ENCODE results near the gene CFH.
"Not testable (repeated sequence)": the region's sequence is repeated elsewhere in the genome, so short reads cannot be mapped to it uniquely, and the experiment has no call there.

Gene CFH

DNA sequence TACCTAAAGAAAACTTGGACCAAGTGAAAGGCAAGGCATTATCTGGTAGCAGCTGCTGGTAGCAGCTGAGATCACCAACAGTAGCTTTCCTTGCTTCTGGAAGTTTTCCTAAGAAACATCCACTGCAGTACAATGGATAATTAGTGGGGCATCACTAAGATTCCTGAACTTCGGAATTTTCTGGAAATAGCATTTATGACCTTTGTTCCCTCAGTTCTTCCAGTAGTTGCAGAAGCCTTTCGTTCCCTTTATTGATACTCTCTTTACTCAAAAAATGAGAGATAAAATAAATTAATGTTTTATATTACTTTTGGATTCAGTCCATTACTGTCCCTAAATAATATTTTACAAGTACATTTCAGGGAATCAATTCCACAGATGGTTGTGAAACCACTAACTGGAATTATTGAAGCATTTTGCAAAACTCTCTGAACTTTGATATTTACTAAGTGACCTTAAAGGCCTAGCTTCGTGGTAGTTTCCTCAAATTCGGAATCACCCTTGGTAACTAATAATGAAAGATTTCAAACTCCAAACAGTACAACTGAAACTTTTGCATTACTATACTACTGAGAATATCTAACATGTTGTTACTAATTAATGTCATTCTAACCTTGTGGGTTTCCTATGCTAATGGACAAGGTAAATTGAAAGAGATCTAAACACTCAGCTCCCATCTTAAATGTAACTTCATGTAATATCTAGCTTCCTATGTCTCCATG lies 113.3 kb downstream of the CFH start:
- DNase-seq (ENCODE audit: low read depth), result not testable (repeated sequence)

DNA sequence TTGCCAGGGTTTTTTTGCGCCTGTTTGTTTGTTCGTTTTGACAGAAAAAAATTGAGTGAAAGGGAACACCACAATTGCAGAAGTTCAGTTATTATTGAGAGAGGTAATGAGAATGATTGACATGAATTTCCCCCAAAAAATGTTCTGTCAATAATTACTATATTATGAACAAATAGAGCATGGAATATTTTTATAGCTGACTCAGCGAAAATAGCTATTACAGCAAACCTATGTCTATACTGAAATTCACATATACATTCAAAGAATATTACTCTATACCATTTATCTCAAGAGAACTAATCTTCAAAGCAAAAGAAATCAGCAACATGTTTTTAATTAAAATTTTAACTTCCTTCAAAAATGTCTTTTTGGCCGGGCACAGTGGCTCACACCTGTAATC lies 118.0 kb downstream of the CFH start:
- DNase-seq (ENCODE audit: low read depth), result not testable (repeated sequence)

DNA sequence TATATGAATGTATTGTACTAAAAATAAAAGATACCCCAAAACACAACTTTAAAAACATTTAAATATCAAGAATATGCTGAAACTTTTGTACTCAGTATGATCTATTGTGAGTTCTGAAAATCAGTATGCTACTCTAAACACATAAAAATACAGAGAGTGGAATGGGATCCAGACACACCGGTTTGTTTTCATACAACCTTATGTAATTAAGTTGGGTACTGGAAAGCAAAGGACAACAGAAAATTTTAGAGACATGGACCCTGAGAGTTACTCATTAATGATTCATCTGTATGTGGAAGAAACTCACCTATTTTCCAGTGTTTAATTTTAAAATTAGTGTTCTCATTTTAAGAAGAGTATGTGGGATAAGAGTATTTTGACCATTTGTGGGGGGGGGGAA lies 121.9 kb downstream of the CFH start:
- DNase-seq (ENCODE audit: low read depth), result no peak

DNA sequence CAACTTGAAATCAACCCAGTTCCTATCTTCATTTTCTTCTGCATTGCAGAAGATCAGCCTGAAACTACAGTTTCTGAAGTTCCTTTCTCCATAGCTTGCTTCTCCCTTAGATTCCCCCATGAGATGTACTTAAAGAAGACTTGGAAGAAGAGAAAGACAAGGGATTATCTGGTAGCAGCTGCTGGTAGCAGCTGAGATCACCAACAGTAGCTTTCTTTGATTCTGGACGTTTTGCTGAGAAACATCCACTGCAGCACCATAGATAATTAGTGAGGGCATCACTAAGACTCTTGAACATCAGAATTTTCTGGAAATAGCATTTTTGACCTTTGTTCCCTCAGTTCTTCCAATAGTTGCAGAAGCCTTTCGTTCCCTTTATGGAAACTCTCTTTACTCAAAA lies 122.3 kb downstream of the CFH start:
- DNase-seq (ENCODE audit: low read depth), result no peak

DNA sequence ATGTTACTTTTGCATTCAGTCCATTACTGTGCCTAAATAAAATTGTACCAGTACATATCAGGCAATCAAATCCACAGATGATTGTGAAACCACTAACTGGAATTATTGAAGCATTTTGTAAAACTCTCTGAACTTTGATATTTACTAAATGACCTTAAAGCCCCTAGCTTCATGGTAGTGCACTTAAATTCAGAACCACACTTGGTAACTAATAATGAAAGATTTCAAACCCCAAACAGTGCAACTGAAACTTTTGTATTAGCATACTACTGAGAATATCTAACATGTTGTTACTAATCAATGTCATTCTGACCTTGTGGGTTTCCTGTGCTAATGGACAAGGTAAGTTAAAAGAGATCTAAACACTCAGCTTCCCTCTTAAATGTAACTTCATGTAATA lies 122.8 kb downstream of the CFH start, which contains the start of gene CFHR3:
CFHR3 (plus strand) TSS at position 238 of the 400 bp plus-strand sequence; CDS start at position 285, 47 bp downstream.
- no peak for DNase-seq (ENCODE audit: low read depth)

DNA sequence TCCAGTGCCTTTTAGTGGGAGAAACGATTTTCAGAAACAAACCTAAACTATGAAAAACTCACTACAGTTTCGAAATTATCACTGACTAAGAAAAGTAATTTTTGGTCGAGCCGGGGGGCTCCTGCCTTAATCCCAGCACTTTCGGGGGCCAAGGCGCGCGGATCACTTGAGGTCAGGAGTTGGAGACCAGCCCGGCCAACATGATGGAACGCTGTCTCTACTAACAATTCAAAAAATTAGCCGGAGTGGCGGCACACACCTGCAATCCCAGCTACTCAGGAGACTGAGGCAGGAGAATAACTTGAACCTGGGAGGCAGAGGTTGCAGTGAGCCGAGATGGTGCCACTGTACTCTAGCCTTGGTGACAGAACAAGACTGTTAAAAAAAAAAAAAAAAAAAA lies 125.8 kb downstream of the CFH start:
- no peak for DNase-seq (ENCODE audit: low read depth)

DNA sequence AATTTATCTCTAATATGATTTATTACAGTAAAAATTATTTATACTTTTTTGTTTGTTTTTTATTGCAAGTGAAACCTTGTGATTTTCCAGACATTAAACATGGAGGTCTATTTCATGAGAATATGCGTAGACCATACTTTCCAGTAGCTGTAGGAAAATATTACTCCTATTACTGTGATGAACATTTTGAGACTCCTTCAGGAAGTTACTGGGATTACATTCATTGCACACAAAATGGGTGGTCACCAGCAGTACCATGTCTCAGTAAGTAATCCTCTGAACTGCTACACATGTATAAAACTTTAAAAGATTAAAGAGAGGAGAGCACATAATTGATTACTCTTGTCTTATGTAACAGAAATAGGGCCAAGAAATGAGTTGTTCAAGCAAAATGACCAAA lies 127.2 kb downstream of the CFH start:
- no peak for DNase-seq (ENCODE audit: low read depth)

DNA sequence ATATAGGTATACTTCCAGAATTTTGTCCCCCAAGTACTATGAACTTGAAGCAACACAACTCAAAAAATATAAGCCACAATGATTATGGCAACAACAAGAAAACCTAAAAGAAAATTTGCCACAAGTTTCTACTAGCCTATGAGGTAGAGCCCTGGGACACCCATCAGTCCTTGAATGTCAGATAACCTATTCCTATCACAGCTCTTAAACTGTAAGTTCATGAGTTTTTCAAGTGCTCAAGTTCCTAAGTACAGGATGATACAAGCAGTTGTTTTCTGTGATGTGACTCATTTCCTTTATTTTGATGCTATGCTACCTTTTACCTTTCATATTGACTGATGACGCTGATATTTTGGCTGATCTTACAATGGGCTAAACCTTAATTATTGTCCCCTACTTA lies 139.4 kb downstream of the CFH start:
- DNase-seq (ENCODE audit: low read depth), result not testable (repeated sequence)

DNA sequence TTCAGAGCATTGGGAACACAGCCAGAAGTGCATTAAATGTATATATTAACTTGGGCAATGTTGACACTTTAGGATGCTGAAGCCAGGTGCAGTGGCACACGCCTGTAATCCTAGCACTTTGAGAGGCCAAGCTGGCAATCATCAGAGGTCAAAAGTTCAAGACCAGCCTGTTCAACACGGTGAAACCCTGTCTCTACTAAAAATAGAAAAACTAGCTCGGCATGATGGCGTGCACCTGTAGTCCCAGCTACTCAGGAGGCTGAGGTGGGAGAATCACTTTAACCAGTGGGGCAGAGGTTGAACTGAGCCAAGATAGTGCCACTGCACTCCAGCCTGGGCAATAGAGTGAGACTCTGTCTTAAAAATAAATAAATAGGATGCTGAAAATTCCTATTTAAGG lies 142.3 kb downstream of the CFH start:
- not testable (repeated sequence) for DNase-seq (ENCODE audit: low read depth)
